Measurements from ENCODE around the gene LEFTY1.

- TF ChIP-seq CTCF (conservative IDR thresholded peaks at IDR 0.05; ENCODE audit: low read length) (no peak), EZH2phosphoT487 (IDR thresholded peaks at IDR 0.05; ENCODE audit: borderline replicate concordance) (no peak)
Measured at GRCh38 chr1:225903623-225904022, 14.7 kb upstream of the LEFTY1 start.

Measured in Loucy (cell line).